IPS-NIHi7 (cell line): ENCODE data around the gene PLSCR3.
"Not testable (repeated sequence)": the region's sequence is repeated elsewhere in the genome, so short reads cannot be mapped to it uniquely, and the experiment has no call there.

Source experiments
- DNase-seq: peaks from one replicate; pipeline ENCODE4 v3.0.0; 2012; ENCODE audit warnings: mixed read lengths; ENCODE audit errors: extremely low spot score

The PLSCR3 gene

DNA sequence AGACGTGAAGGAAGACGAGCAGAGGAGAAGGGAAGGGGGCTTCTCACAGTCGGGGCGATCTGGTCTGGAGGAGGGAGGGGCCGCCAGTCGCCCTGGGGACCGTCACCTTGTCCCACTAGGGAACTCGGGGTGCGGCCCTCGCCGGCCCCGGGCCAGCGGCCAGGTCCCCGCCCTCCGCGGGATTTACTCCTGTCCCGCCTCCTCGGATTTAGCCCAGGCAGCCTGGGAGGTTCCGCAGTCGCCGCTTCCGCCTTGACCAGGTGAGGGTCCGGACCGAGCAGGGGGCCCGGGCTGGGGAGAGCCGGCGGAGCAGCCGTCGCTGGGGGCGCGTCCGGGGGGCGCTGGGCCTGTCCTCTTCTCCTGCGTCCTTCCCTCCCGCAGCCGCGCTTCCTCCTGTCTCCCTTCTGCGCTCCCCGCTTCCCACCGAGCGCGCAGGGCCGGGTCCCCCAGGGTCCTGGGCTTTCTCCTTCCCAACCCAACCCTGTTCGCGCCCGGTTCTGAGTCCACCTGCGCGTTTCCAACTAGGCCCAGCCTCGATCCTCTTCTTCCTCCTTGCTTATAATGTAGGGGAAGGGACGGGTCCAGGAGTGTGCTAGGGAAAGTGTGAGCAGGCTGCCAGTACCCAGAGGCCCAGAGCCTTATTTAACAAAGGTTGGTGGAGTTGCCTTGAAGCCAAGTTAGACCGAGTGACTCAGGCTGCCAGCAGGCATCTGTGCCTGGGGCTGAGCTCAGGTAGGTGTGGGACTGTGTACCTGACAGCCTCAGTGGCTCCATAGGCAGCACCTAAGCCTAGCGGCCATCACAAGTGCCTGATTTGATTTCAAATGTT, 13.3 kb downstream of the PLSCR3 start, which contains the start of gene TNK1:
TNK1 (plus strand) TSS at position 235 of the 829 bp plus-strand sequence. CDS start 1,838 bp downstream, outside the sequence.
- DNase-seq = peak; percentile 68

DNA sequence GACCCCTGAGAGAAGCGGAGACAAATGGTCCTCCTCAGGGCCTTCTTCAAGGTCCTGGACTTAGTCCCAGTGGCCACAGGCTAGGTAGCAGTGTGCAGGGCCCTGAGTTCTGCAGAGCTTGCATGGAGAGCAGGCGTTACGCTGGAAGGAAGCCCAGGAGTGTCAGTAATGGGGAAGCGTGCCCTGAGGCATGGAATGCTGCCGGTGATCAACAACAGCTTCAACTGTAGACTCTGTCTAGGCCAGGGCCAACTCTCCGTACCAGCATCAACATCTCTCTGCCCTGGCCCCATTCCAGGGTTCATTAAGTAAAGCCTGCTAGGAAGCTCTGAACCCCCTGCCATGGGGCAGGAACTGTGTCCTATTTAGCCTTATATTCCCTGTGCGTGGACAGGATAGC, 14.0 kb downstream of the PLSCR3 start:
- peak; percentile 35 for DNase-seq

DNA sequence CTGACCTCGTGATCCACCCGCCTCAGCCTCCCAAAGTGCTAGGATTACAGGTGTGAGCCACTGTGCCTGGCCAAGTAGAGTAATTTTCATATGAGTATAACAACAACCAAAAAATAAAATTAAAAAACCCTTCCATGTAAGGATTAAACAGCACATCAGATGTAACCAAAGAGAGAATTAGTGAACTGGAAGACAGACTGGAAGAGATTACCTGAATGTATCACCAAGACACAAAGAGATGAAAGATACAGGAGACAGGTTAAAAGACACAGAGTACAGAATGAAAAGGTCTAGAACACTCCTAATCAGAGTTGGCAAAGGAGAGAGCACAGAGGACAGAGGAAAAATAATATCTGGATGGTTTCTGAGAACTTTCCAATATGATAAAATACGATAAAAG, 15.2 kb downstream of the PLSCR3 start:
- no peak for DNase-seq

DNA sequence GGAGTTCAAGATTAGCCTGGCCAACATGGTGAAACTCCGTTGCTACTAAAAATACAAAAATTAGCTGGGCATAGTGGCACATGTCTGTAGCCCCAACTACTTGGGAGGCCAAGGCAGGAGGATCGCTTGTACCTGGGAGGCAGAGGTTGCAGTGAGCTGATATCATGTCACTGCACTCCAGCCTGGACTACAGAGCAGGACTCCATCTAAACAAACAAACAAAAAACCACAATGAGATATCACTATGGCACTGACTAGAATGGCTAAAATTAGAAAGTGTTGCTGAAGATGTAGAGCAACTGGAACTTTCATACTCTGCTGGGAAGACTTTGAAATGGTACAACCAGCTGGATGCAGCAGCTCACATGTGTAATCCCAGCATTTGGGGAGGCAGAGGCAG, 20.0 kb downstream of the PLSCR3 start:
- DNase-seq = no peak

DNA sequence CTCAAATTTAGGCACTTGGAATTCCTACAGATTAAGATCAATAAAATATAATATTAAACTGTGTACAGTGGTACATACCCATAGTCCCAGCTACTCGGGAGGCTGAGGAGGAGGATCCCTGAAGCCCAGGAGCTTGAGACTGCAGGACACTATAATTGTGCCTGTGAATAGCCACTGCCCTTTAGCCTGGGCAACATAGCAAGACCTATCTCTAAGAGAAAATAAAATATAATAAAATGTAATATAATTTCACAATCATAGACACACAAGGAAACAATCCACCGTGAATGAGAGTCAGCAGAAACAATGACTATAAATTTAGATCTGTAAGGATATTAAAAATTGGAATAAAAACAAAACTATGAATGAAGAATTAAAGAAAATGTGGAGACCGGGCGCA, 23.5 kb downstream of the PLSCR3 start:
- DNase-seq = no peak

DNA sequence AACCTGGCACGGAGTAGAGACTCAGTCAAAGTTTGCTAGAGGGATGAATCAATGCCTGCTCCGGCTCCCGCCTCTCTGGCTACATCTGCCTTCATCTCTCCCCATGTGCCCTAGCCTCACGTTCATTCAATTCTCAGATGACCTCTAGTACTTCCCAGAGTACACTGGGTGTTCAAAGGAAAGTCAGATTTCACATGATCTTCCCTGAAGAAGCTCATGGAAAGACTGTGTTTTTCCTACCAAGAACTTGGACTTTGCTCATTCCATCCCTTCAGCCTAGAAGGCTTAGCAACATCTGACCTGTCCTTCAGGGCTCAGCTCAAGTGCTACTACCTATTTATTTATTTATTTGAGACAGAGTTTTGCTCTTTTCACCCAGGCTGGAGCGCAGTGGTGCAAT, 24.5 kb downstream of the PLSCR3 start:
- no peak for DNase-seq

DNA sequence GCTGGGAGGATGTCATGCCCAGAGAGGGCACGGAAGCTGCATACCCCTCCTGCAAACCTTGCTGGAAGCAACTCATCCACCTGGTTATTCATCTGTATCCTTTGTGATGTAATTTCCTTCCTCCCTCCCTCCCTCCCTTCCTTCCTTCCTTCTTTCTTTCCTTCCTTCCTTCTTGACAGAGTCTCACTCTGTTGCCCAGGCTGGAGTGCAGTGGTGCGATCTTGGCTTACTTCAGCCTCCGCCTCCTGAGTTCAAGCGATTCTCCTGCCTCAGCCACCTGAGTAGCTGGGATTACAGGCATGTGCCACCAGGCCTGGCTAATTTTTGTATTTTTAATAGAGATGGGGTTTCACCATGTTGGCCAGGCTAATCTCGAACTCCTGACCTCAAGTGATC, 25.7 kb downstream of the PLSCR3 start:
- DNase-seq = not testable (repeated sequence)

DNA sequence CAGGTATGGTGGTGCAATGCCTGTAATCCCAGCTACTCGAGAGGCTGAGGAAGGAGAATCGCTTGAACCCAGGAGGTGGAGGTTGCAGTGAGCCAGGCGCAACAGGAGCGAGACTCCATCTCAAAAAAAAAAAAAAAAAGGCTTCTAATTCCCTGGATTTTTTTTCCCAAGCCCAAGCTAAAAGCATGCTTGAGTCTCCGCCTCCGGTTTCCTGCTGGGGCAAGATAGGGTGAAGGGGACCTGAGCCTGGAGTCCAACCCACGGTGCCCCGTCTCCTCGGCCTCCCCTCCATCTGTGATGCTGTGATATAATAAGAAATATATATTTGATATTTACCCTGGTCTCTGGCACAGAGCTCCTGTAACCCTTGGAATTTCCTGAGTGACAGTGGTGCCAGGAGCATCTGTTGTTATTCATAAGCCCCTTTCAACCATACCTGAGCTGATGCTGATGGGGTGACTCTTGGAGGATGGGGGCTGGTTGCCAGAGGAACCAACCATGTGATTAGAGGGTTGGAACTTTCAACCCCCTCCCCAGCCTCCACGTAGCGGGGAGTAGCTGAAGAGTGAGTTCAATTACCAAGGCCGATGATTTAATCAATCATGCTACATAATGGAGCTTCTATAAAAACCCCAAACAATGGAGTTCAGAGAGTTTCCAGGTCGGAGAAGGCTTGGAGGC, 26.3 kb downstream of the PLSCR3 start:
- no peak for DNase-seq

DNA sequence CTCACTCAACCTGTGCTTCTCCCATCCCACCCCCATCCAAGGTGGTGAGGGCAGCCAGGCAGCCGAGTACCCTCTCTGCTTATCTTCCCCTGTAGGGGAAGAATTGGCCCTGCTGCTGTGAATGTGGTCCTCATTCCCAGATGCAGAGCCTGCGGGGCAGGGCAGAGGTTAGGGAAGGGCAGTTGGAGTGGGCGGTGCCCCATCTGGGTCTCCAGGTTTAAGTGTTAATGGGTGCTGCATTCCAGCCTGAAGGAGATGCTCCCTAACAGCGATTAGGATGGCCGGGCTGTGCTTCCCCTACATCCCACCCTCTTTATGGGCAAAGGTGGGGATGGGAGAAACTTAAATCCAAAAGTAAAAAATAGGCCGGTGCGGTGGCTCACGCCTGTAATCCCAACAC, 27.2 kb downstream of the PLSCR3 start:
- peak; percentile 42 for DNase-seq

DNA sequence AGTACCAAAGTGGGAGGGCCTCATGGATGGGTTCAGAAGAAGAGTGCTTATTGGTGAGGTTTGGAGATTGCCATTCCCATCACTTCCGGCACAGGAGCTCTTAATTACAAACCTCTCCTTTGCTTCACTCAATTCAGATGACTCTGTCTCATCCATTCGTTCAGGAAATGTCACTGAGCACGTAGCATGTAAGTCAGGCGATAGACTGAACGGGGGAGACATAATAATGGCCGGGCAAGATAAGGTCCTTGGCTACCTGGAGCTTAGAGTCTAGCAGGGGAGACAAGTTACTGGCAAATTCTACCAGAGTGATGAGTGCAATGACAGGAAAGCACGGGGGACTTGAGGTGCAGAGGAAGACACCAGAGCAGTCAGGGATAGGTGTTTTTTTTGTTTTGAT, 28.4 kb downstream of the PLSCR3 start:
- DNase-seq = not testable (repeated sequence)

DNA sequence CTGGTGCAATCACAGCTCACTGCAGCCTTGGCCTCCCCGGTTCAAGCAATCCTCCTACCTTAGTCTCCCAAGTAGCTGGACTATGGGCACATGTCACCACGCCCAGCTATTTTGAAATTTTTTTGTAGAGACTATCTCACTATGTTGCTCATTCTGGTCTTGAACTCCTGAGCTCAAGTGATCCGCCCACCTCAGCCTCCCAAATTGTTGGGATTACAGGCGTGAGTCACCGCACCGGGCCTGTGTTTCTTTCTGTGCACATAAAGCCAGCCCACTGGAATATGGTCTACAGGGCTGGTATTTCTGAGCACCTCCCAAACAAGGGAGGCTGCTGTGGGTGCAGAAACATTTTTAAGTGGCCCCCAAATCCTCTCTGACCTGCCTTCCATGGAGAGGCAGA, 31.0 kb downstream of the PLSCR3 start:
- DNase-seq = no peak

DNA sequence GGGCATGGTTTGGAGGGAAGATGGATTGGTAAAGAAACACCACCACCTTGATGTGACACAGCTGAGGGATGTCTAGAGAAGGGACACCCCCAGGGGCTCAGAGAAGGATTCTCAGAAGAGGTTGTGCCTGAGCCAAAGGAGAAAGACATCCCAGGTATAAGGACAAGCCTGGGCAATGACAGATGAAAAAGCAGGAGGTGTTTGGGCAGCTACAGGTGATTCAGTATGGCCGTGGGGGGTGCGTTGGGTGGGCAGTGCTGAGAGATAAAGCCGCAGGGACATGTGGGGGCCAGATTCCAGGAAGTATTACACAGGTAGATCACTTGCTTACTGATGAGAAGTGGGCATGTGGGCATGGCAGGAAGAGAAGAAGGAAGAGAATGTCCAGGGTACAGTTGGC, 32.4 kb downstream of the PLSCR3 start:
- no peak for DNase-seq

DNA sequence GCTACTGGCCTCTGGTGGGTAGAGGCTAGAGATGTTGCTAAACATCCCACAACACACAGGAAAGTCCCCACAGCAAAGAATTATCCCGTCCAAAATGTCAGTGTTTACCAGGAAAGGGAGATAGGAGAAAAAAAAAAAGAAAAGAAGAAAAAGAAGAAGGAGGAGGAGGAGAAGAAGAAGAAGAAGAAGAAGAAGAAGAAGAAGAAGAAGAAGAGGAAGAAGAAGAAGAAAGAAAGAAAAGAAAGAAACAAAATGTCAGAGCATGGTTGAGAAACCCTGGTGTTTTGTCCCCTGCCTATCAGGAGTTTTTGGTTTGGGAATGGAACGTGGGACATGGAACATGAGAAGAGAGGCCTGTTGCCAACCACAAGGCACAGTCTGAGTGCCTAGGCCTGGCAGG, 36.9 kb downstream of the PLSCR3 start:
- DNase-seq = no peak

DNA sequence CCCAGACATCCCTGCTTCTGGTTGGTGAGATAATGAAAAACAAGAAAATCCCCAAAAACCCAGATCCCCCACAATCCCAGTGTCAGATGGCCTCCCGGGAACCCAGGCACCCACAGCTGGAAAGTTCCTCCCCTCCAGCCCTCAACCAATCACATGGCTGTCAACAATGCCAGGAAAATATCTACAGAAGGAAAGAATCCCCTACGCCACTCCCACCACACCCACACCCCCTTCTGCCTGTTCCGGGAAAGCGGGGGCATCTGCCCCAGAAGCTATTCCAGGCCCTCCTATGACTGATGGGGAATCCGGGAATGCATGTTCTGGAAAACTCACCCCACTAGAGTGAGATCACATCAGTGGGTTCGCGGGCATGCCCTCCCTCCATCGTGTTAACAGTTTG, 37.6 kb downstream of the PLSCR3 start:
- no peak for DNase-seq

DNA sequence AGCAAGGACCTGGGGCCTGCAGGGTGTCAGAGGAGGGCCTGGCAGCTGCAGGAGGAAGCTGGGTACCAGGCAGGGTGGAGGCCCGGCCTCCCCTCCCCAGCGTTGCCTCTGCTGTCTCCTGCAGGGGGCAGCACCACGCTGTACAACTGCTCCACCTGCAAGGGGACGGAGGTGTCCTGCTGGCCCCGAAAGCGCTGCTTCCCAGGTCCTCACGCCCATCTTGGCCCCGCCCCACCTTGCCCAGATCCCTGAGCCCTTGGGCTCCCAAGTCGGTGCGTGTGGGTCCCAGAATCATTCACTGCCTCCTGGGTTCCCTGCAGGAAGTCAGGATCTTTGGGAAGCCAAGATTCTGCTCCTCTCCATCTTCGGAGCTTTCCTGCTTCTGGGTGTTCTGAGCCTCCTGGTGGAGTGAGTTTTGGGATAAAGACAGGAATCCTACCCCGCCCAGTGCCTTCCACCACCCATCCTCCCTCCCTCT, 38.2 kb downstream of the PLSCR3 start:
- DNase-seq = peak; percentile 93

DNA sequence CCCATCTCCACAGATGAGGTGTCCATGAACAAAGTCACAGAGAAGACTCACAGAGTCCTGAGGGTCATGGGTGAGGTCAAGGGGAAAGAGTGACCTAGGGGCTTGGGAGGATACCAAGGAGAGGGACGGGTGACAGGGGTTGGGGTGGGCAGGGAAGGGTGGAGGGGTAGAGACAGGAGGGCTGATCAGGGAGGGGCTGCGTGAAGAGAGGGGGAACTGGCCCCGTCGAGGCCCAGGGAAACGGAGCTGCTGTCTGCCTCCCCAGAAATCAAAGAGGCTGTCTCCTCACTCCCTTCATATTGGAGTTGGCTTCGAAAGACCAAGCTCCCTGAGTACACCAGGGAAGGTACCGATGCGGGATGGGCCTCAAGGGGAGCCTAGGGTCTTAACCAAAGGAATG, 38.8 kb downstream of the PLSCR3 start:
- DNase-seq = no peak

DNA sequence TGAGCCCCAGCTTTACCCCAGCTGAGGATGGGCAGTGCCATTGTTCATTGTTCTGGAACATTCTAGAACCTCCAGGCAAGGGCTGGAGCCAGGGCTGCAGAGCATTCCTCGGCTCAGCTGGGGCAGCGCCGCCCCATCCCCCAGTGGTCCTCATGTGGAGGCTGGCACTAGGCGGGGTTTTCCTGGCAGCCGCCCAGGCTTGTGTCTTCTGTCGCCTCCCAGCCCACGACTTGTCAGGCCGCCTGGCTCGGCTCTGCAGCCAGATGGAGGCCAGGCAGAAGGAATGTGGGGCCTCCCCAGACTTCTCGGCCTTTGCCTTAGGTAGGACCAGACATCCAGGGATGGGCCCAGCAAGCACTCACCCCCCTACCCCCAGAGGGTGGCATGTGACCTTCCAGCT, 39.3 kb downstream of the PLSCR3 start, which contains the start of gene TMEM95:
TMEM95 (plus strand) TSS at position 104 of the 400 bp plus-strand sequence; CDS start at position 153, 49 bp downstream.
- no peak for DNase-seq

DNA sequence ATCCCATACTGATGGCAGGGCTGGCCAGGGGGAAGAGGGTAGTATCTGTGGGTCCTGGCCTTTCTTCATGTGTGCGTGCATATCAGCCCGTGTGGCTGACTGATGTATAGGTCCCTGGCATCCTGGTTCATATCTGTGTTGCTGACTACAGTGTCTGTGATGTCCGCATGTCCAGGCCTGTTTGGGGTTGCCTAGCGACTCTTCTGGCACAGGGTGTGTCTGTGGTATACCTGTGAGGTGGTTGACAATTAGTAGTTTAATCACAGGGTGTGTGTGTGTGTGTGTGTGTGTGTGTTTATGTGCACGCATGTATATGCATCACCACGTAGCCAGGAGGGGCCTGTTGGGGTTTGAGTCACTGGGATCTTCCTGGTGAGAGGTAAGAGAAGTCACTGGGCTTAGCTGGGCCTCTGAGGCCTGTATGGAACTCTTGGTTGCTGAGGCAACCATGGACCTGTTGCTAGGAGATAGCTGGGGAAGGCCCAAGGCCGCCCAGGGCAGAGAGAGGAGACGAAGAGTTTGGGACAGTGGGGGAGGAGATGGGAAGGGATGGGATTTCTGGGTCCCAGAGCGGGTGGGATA, 40.0 kb downstream of the PLSCR3 start:
- DNase-seq = no peak

DNA sequence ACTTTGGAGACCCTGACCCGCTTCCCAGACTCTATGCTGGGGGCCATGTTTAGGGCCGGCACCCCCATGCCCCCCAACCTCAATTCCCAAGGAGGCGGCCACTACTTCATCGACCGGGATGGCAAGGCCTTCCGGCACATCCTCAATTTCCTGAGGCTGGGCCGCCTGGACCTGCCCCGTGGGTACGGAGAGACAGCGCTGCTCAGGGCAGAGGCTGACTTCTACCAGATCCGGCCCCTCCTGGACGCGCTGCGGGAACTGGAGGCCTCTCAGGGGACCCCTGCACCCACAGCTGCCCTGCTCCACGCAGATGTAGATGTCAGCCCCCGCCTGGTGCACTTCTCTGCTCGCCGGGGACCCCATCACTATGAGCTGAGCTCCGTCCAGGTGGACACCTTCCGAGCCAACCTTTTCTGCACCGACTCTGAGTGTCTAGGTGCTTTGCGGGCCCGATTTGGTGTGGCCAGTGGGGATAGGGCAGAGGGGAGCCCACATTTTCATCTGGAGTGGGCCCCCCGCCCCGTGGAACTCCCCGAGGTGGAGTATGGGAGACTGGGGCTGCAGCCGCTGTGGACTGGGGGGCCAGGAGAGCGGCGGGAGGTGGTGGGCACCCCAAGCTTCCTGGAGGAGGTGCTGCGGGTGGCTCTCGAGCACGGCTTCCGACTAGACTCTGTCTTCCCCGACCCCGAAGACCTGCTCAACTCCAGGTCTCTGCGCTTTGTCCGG, 41.3 kb downstream of the PLSCR3 start:
- no peak for DNase-seq

DNA sequence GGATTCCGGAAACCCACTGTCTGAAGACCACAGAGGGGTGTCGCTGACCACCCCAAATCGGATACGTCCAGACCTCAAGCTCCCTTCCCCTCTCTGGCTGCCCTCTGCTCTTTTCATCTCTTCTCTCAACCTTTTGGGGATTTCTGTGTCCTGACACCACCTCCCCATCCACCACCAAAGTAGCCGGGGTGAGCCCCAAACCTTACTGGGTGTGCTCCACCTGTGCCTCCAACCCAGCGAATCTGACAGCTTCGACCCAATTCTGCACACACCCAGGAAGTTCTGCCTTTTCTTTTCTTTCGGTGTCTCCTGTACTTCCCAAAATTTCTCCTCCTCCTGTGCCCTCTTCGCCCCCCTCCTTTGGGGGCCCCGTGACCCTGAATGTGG, 41.8 kb downstream of the PLSCR3 start:
- no peak for DNase-seq

DNA sequence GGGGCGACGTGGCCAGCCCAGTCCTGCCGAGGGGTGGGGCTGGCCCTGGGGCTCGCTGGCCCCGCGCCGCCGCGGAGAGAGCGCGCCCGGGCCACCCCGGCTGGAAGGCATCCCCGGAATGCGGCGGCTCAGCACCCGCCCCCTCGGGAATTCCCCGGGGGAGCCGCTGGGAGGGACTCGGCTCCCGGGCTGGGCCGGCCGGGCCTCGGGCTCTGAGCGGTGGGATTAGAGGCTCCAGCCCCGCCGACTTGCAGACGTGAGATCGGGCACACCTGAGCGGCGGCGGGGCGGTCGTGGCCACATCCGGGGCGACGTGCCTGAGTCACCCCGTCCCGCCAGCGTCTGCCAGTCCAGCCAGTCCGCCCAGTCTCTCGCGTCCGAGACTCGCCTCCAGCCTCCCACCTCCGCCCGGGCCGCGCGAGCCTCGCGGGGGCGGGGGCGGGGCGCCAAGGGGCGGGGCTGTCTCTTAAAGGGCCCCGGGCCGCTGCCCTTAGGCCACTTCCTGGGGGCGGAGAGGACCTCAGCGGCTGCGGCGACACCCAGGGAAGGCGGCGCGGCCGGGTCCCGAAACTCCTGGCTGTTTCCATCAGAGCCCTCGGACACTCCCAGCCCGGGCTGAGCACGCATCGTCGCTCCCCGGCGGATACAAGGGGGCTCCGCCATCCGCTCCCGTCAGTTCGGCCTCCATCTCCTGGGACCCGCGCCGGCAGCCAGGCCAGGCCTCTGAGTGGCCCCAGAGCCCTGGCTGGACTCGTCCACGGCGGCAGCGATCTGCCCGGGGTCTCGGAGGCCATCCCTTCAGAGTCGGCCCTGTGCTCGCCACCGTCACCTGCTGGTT, 42.4 kb downstream of the PLSCR3 start, which contains the start of gene KCTD11:
KCTD11 (plus strand) TSS at position 498 of the 838 bp plus-strand sequence.
- peak; percentile 90 for DNase-seq
